GM18505 (cell line): ENCODE measurements around the gene TRPM1.
"Not testable (repeated sequence)": the region's sequence is repeated elsewhere in the genome, so short reads cannot be mapped to it uniquely, and the experiment has no call there.

Experiments
- ATAC-seq: cut with Tn5 transposase; IDR thresholded peaks from one replicate; pipeline ENCODE4 v1.9.1; 2021; ENCODE audit not compliant: unreplicated experiment
- POLR2A ChIP-seq: IDR thresholded peaks from 4 replicates; pipeline ENCODE4 v1.6.1; 2011; ENCODE audit warnings: borderline replicate concordance; ENCODE audit not compliant: insufficient read depth, insufficient read length; ENCODE audit errors: extremely low read depth

TRPM1 gene

DNA sequence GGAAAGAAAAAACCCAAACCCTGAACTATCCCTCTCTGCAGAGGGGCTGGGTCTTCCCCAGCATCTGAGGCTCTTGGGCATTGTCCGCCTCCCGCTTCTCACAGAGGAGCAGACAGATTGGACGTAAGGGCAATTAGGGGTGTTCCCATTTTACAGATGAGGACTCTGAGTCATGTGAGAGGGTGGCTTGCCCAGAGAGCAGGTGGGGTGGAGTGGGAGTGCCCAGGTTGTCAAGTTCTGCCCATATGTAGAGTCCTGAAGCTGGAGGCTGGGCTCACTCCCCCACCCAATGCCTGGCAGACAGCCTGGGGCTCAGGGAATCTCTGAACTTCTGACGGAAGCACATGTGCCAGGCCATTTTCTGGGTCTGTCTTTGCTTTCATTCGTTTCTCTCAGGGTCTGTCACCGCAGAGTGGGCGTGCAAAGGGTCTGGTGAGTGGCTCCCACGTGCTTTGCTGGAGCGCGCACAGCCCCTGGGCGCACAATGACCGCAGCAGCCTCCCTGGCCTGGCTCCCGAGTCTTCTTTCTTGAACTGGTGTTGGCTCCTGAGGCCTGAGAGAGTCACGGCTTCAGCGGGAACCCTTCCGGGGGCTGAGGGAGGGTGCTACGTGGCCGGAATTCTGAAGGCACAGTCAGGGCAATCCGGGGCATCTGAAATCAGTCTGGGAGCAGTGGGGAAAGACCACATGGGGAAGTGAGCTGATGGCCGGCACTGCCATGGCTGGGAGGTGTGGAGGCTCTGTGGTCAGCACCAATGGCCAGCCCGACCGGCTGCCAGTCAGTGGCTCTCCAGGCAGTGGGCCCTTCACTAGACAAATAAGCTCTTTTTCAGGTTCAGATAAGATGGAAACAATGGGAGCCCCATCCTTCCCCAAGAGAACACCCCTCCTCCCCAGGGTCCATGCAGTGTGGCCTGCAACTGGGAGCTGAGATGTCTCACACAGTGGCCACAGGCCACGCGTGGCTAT lies 1.1 kb upstream of the TRPM1 start:
- no peak for ATAC-seq

DNA sequence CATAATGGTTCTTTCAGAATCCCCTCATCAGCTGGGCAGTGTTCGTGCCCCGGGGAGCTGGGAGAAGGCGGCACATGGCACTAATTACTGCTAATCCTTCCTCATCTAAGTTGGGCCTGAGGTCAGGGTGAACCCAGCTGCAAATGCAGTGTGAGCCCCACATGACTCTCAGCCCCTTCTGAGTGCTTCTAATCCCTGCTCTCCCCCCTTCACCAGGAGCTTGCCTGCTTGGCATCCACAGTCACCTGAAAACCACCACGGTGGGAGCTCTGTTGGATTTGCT lies 455 bp upstream of the TRPM1 start:
- ATAC-seq = no peak
- TF ChIP-seq POLR2A = no peak

More for the DNA sequence above, 1.1 kb upstream of the TRPM1 start:
- TF ChIP-seq POLR2A = no peak

DNA sequence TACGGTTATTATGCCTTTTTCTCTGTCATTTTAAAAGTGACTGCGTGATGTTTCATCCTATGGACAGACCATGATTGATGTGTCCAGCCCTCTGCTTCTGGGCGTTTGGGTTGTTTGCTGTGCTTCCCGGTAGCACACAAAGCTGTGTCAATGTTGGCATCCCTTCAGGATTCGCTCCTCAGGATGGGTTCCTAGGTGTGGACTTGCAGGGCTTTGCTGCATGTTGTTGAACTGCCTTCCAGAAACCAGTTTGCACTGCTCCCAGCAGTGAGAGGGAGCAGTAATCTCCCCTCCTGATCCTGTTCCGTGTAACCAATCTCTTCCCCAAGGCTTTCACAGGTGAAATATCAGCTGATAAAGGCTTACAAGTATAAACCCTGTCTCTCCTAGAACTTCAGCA lies 787 bp downstream of the TRPM1 start:
- no peak for TF ChIP-seq POLR2A
- ATAC-seq = no peak

DNA sequence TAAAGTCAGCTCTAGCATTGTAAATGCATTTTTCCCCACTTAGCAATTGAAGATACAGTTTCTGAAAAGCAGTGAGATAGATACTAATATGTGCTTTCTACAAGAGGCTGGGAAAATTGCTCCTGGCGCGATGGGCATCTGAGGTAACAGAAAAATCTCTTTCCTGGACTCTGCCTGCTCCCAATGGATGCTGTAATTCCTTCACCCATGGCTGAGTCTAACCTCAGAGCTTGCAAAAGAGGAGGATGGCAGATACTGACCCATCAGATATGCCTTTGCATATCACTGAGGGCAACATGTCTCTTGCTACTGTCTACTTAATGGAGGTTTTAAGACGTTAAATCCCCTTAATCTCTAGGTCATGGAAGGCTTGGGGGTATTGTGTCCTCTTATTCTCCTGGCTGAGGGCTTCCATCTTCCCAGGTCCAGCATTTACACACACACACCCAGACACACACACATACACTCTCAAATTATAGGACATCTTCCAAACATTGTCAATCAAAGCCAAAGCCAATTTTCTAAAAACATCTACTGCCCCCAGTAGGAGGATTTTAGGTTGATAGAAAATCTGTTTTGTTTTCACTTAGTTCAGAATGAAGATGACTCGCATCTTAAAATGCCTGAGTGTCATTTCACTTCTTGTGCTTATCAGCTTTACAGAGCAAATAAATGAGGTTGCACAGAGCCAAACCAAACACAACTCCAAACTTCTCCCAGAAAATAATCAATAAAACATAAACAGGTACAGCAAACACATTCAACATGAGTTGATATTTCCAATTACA lies 2.4 kb downstream of the TRPM1 start:
- no peak for ATAC-seq
- no peak for TF ChIP-seq POLR2A

DNA sequence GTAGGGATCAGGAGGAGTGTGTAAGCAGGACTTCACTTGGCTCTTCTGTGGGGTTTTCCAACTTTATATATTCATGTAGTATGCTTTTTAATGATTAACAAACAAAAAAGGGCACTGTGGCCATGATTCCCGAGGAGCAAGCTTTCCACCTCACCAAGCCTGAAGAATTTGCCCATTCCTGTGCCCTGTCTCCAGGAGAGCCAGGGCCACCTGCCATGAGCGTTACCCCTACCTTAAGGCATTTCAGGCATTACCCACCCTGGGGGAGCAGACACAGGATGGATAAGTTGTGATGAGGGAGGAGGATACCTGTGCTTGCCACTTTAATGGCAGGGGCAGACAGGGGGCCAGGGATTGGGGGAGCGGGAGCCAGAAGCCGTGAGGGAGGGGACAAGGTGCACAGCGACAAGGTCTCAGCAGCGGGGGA lies 3.0 kb downstream of the TRPM1 start:
- no peak for TF ChIP-seq POLR2A
- no peak for ATAC-seq

DNA sequence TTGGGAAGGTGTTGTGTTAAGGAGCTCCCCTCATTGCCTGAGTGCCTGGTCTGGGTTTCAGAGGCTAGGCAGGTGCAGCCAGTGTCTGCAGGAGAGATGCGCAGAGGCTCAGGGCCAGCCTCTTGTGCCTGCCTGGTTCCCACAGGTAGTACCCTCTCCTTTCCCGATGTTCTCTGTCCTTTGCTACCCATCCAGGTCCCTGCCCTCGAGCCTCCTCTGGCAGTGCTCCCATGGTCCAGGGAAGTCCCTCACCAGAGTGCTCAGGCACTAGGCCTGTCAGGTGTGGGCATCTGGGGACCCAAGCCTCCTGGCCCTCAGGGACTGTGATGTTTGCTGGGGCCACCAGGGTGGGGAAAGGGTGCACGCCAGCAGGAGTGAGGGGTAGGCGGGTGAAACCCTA lies 5.0 kb downstream of the TRPM1 start:
- TF ChIP-seq POLR2A = no peak
- no peak for ATAC-seq

DNA sequence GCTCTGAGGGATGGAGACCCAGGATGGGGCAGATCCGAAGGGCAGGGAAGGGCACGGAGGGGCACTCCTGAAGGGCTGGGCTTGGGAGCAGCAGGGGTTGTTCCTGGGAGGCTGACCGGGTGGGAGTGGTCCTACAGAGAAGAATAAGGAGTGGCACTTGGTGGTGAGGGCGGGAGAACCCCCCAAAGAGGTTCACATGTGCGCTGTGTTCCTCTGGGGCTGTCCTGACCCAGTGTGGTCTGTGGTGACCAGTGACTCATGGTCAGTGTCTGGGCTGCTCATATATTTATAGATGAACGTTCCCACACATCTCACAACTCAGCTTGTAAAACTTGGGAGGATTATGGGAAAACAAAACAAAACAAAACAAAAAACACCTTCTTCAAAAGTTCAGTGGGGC lies 10.0 kb downstream of the TRPM1 start:
- TF ChIP-seq POLR2A = no peak
- ATAC-seq = no peak

DNA sequence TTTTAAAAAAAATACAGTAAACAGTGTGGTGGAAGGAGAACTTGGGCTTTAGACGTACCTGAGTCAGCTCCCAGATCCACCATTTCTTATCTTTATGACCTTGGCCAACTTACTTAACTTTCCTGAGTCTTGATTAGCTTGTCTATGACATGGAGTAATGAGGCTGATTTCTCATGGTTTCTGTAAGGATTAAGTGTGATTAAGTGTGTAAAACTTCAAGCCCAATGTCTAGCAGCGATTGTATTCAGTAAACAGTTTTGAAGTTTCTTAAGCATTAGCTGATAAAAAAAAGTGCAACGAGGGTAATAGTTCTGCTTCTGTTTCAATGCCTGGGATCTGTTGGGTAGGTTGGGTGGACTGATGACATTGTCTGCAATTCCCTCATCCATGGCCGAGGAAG lies 10.8 kb downstream of the TRPM1 start:
- no peak for ATAC-seq
- TF ChIP-seq POLR2A = no peak

DNA sequence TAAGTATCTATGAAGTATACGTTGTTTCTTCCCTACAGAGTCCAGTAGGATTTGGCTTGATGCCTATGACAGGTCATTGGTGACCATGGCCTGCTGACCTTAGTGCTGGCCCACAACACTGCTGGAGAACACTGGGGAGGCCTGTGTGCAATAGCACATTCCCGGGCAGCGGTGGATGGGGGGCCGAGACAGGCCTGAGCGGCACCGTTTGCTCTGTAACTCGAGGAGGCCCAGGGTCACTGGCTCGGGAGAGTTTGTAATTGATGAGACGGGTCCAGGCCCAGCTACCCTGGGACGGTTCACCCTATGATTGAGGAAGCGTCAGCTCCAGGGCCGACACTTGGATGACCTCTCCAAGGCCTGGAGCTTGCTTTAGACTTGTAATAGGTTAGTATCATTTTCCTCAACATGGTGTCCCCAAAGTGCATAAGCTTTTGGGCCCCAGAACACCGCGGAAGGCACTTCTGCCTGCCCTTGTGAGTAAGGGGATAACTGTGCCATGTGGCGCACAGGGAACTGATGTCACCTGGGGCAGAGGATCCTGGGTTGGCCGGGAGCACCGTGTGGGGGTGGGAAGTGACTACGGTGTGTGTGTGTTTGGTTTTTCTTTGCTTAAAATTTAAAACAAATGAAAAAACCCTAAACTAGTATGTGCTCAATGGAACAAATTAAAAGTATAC lies 12.0 kb downstream of the TRPM1 start:
- no peak for ATAC-seq
- no peak for TF ChIP-seq POLR2A

DNA sequence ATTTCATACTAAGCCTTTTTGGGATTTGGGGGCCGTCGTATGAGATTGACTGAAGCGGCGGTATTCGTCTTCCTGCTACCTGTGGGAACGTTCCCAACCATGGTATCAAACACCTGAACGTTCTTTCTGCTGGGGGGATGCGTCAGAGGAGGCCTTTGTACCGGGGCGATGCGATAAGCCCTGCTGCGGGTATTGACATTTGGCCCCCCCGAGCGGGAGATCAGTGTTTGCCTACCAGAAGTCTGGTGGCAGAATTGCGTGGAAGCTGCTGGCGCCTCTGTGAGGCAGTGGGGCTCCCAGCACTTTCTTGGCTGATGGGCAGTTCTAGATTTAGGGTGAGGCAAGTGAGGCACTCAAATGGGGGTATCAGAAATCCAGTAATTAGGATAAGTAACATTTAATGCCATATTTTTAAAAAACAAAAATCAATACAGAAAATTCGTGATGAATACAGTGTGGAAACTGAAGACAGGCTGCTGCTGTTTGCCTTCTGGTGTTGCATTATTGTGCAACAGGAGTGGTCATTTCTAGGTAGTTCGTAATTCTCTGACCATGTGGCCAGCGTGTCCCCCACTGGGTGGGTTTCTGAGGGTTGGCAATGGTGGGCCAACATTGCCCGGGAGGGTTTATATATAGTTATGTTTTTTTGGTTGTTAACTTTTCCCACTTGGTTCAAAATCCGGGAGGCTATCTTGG lies 12.7 kb downstream of the TRPM1 start:
- no peak for TF ChIP-seq POLR2A
- no peak for ATAC-seq

DNA sequence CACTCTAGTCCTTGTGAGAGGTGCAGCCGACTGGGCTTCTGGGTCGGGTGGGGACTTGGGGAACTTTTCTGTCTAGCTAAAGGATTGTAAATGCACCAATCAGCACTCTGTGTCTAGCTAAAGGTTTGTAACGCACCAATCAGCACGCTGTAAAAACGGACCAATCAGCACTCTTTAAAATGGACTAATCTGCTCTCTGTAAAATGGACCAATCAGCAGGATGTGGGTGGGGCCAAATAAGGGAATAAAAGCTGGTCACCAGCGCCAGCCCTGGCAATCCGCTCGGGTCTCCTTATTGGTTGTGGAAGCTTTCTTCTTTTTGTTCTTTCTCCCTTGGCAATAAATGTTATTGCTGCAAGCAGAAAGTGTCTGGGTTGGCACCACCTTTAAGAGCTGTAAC lies 13.5 kb downstream of the TRPM1 start:
- not testable (repeated sequence) for ATAC-seq

DNA sequence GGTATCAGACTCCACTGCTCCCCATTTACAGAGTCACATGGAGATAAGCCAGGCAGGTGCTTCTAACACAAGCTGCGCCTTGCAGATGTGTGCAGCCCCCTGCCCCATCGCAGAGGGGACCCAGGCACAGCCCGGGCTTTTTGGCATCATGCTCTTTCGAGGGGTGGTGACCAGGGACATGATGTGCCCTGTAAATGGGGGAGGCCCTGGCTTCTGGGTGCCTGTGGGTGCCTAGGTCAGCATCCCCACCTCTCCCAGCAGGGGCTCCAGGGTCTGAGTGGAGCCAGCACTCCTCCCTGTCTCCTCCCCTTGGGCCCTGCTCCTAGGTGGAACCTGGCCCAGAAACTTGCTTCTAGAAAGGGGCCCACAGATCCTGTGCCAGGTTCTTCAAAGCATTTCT lies 15.2 kb downstream of the TRPM1 start:
- TF ChIP-seq POLR2A = no peak
- no peak for ATAC-seq

DNA sequence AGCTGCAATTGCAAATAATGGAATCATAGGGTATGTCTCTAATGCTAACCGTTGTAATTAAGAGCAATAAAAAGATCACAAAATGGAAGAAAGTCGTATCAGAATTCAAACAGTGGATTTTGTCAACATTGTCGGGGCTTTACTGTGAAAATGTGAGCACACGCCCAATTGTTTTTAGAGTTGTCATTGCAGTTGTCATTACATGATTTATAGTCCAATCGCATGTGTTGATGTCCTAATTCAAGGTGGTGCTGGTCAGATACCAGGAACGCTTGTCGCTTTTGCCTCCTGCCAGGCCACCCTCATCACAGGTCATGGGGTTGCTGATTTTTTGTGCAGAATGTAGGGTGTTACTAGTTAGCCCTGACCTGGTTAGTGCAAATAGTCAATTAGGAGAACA lies 16.2 kb downstream of the TRPM1 start:
- no peak for ATAC-seq
- no peak for TF ChIP-seq POLR2A
